ENCODE data around the gene PCOLCE2. TPM values are rescaled to one million over a fixed set of nuclear protein-coding genes. Genes with fewer than 3 reads are reported as not detected.

Gene PCOLCE2
- total RNA-seq (100 to 1,000 TPM; 110 to 136 (median 124) TPM), polyA plus RNA-seq (172 TPM)
- long read RNA-seq, donor 1, transcript PCOLCE2-201 (9 exons, 2,021 nt), result major isoform, 189 of 198 reads
- long read RNA-seq, donor 1, partial matches to known transcripts, result 2 of 198 reads
- long read RNA-seq, donor 1, other reads (novel, unspliced or antisense), result 7 of 198 reads
- long read RNA-seq, donor 2, transcript PCOLCE2-201 (9 exons, 2,021 nt), result major isoform, 65 of 67 reads
- long read RNA-seq, donor 2, partial matches to known transcripts, result 1 of 67 reads
- long read RNA-seq, donor 2, other reads (novel, unspliced or antisense), result 1 of 67 reads
- long read RNA-seq, donor 3, transcript PCOLCE2-201 (9 exons, 2,021 nt), result major isoform, 594 of 616 reads
- long read RNA-seq, donor 3, partial matches to known transcripts, result 9 of 616 reads
- long read RNA-seq, donor 3, other reads (novel, unspliced or antisense), result 12 of 616 reads
- long read RNA-seq, donor 4, transcript PCOLCE2-201 (9 exons, 2,021 nt), result major isoform, 126 of 131 reads
- long read RNA-seq, donor 4, partial matches to known transcripts, result 3 of 131 reads
- long read RNA-seq, donor 4, other reads (novel, unspliced or antisense), result 2 of 131 reads

GRCh38 chr3:142888481-142889211 is at the start of gene PCOLCE2:
Gene PCOLCE2 (minus strand): TSS chr3:142889083. CDS start chr3:142888896, 187 bp downstream.
- intact Hi-C loops (cut with DNase I), result no loop called here
- Histone ChIP-seq H3K27me3 (ENCODE audit: control insufficient read depth, insufficient read depth) (no peaks in the 10 kb centered on the region), H3K9me3 (ENCODE audit: control insufficient read depth, low read length) (no peaks in the 10 kb centered on the region), H3K27ac (ENCODE audit: low read length) (peak within 1 kb of the TSS; percentile 73), H3K4me1 (ENCODE audit: control insufficient read depth, insufficient read depth, low read length) (peaks cover 4% of the 10 kb centered on the region), H3K4me3 (ENCODE audit: low read length) (peak within 1 kb of the TSS; percentile 69)
- DNase-seq (peak; percentile 68 to 83 (median 80)), ATAC-seq (peak; percentile 82 to 83)
- WGBS, result under 1% methylated on average over 74 of the region's 74 CpGs

GRCh38 chr3:142935963-142936362 is 47.1 kb upstream of the PCOLCE2 start:
- Histone ChIP-seq H3K9me3 (ENCODE audit: control insufficient read depth, low read length) (no peaks in the 10 kb centered on the region), H3K4me3 (ENCODE audit: low read length) (no peak overlapping the region), H3K27ac (ENCODE audit: low read length) (no peak overlapping the region), H3K4me1 (ENCODE audit: control insufficient read depth, insufficient read depth, low read length) (no peaks in the 10 kb centered on the region), H3K27me3 (ENCODE audit: control insufficient read depth, insufficient read depth) (no peaks in the 10 kb centered on the region)
- WGBS, result 63% methylated on average over 5 of the region's 5 CpGs
- DNase-seq (no peak), ATAC-seq (no peak)
- intact Hi-C loops (cut with DNase I), result no loop called here

GRCh38 chr3:142934887-142935269 is 46.0 kb upstream of the PCOLCE2 start:
- DNase-seq, result no peak
- H3K4me1 ChIP-seq (ENCODE audit: control insufficient read depth, insufficient read depth, low read length), result no peaks in the 10 kb centered on the region
- intact Hi-C loops (cut with DNase I), result no loop called here
- no peaks in the 10 kb centered on the region for H3K27me3 ChIP-seq (ENCODE audit: control insufficient read depth, insufficient read depth)
- H3K27ac ChIP-seq (ENCODE audit: low read length), result no peak overlapping the region
- H3K4me3 ChIP-seq (ENCODE audit: low read length), result no peak overlapping the region
- no peaks in the 10 kb centered on the region for H3K9me3 ChIP-seq (ENCODE audit: control insufficient read depth, low read length)
- WGBS, result 85% methylated on average over 3 of the region's 3 CpGs
- no peak for ATAC-seq

- Histone ChIP-seq H3K4me3 (ENCODE audit: low read length) (no peak overlapping the region), H3K4me1 (ENCODE audit: control insufficient read depth, insufficient read depth, low read length) (no peaks in the 10 kb centered on the region), H3K9me3 (ENCODE audit: control insufficient read depth, low read length) (no peaks in the 10 kb centered on the region), H3K27me3 (ENCODE audit: control insufficient read depth, insufficient read depth) (no peaks in the 10 kb centered on the region), H3K27ac (ENCODE audit: low read length) (no peak overlapping the region)
- intact Hi-C loops (cut with DNase I), result no loop called here
- WGBS, result 77% methylated on average over 7 of the region's 7 CpGs
- no peak for ATAC-seq
- DNase-seq, result no peak
Measured at GRCh38 chr3:142934128-142934886, 45.4 kb upstream of the PCOLCE2 start.

- H3K9me3 ChIP-seq (ENCODE audit: control insufficient read depth, low read length), result no peaks in the 10 kb centered on the region
- no peak overlapping the region for H3K4me3 ChIP-seq (ENCODE audit: low read length)
- ATAC-seq, result no peak
- WGBS, result 64% methylated on average over 6 of the region's 6 CpGs
- no peaks in the 10 kb centered on the region for H3K27me3 ChIP-seq (ENCODE audit: control insufficient read depth, insufficient read depth)
- no peak for DNase-seq
- intact Hi-C loops (cut with DNase I), result no loop called here
- no peaks in the 10 kb centered on the region for H3K4me1 ChIP-seq (ENCODE audit: control insufficient read depth, insufficient read depth, low read length)
- H3K27ac ChIP-seq (ENCODE audit: low read length), result no peak overlapping the region
Measured at GRCh38 chr3:142931222-142931621, 42.3 kb upstream of the PCOLCE2 start.

- intact Hi-C loops (cut with DNase I), result no loop called here
- H3K4me1 ChIP-seq (ENCODE audit: control insufficient read depth, insufficient read depth, low read length), result no peaks in the 10 kb centered on the region
- no peaks in the 10 kb centered on the region for H3K9me3 ChIP-seq (ENCODE audit: control insufficient read depth, low read length)
- H3K4me3 ChIP-seq (ENCODE audit: low read length), result no peak overlapping the region
- 52% methylated on average over 3 of the region's 3 CpGs for WGBS
- H3K27ac ChIP-seq (ENCODE audit: low read length), result no peak overlapping the region
- no peaks in the 10 kb centered on the region for H3K27me3 ChIP-seq (ENCODE audit: control insufficient read depth, insufficient read depth)
- ATAC-seq (no peak), DNase-seq (no peak)
Measured at GRCh38 chr3:142930463-142930862, 41.6 kb upstream of the PCOLCE2 start.

- Histone ChIP-seq H3K9me3 (ENCODE audit: control insufficient read depth, low read length) (no peaks in the 10 kb centered on the region), H3K4me1 (ENCODE audit: control insufficient read depth, insufficient read depth, low read length) (no peaks in the 10 kb centered on the region), H3K27me3 (ENCODE audit: control insufficient read depth, insufficient read depth) (no peaks in the 10 kb centered on the region), H3K4me3 (ENCODE audit: low read length) (no peak overlapping the region), H3K27ac (ENCODE audit: low read length) (no peak overlapping the region)
- DNase-seq (no peak), ATAC-seq (no peak)
- WGBS, result 88% methylated on average over 3 of the region's 3 CpGs
- intact Hi-C loops (cut with DNase I), result no loop called here
Measured at GRCh38 chr3:142929890-142930289, 41.0 kb upstream of the PCOLCE2 start.

- Histone ChIP-seq H3K4me3 (ENCODE audit: low read length) (no peak overlapping the region), H3K27me3 (ENCODE audit: control insufficient read depth, insufficient read depth) (no peaks in the 10 kb centered on the region), H3K27ac (ENCODE audit: low read length) (no peak overlapping the region), H3K4me1 (ENCODE audit: control insufficient read depth, insufficient read depth, low read length) (no peaks in the 10 kb centered on the region), H3K9me3 (ENCODE audit: control insufficient read depth, low read length) (no peaks in the 10 kb centered on the region)
- 27% methylated on average over 3 of the region's 3 CpGs for WGBS
- DNase-seq (peak in 2 of 3 donors; percentile 27 to 51), ATAC-seq (no peak)
- intact Hi-C loops (cut with DNase I), result no loop called here
Measured at GRCh38 chr3:142929109-142929508, 40.2 kb upstream of the PCOLCE2 start.

- intact Hi-C loops (cut with DNase I), result no loop called here
- Histone ChIP-seq H3K9me3 (ENCODE audit: control insufficient read depth, low read length) (no peaks in the 10 kb centered on the region), H3K27me3 (ENCODE audit: control insufficient read depth, insufficient read depth) (no peaks in the 10 kb centered on the region), H3K27ac (ENCODE audit: low read length) (no peak overlapping the region), H3K4me1 (ENCODE audit: control insufficient read depth, insufficient read depth, low read length) (no peaks in the 10 kb centered on the region), H3K4me3 (ENCODE audit: low read length) (no peak overlapping the region)
- 89% methylated on average over 3 of the region's 3 CpGs for WGBS
- DNase-seq (no peak), ATAC-seq (no peak)
Measured at GRCh38 chr3:142926368-142926944, 37.6 kb upstream of the PCOLCE2 start.

- intact Hi-C loops (cut with DNase I), result no loop called here
- Histone ChIP-seq H3K9me3 (ENCODE audit: control insufficient read depth, low read length) (no peaks in the 10 kb centered on the region), H3K27me3 (ENCODE audit: control insufficient read depth, insufficient read depth) (no peaks in the 10 kb centered on the region), H3K27ac (ENCODE audit: low read length) (no peak overlapping the region), H3K4me1 (ENCODE audit: control insufficient read depth, insufficient read depth, low read length) (no peaks in the 10 kb centered on the region), H3K4me3 (ENCODE audit: low read length) (no peak overlapping the region)
- no peak for ATAC-seq
- DNase-seq, result no peak
Measured at GRCh38 chr3:142925140-142925539, 36.3 kb upstream of the PCOLCE2 start.

Measured in right cardiac atrium (tissue), 5 donors.